ENCODE data around the gene LTB.

The LTB gene, protein sequence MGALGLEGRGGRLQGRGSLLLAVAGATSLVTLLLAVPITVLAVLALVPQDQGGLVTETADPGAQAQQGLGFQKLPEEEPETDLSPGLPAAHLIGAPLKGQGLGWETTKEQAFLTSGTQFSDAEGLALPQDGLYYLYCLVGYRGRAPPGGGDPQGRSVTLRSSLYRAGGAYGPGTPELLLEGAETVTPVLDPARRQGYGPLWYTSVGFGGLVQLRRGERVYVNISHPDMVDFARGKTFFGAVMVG

DNA sequence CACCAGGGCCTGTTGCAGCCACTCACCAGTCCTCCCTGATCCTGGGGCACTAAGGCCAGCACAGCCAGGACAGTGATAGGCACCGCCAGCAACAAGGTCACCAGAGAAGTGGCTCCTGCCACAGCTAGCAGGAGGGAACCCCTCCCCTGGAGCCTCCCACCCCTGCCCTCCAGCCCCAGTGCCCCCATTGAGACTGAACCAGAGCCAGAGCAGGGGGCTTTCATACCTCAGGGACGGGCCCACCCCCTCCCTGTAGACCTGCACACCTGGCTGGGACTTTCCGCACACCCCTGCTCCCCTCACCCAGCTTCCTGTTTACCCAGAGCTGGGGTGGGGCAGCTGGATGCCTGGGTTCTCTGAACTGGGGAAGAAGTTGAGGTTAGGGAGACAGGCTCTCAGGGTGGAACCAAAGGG, at the start of gene LTB:
Gene LTB, minus strand, starts transcription at position 195 of the 414 bp plus-strand sequence. Its CDS starts 7 bp downstream, at position 188.
- FAIRE-seq, result no peak
- DNase-seq (ENCODE audit: insufficient read length, low spot score), result no peak

DNA sequence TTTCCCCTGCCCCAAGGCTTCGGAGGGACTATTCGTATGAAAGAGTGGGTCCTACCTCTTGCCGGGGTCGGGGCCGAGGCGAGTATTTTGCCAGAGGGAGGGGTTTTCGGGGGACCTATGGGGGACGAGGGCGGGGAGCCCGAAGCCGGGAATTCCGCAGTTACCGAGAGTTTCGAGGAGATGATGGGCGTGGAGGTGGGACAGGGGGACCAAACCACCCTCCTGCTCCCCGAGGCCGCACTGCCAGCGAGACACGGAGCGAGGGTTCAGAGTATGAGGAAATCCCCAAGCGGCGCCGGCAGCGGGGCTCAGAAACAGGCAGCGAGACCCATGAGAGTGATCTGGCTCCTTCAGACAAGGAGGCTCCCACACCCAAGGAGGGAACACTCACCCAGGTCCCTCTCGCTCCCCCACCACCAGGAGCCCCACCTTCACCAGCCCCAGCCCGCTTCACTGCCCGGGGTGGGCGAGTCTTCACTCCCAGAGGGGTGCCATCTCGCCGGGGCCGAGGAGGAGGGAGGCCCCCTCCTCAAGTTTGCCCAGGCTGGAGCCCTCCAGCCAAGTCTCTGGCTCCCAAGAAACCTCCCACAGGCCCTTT, 49.6 kb upstream of the LTB start:
- no peak for DNase-seq (ENCODE audit: insufficient read length, low spot score)
- FAIRE-seq, result no peak

DNA sequence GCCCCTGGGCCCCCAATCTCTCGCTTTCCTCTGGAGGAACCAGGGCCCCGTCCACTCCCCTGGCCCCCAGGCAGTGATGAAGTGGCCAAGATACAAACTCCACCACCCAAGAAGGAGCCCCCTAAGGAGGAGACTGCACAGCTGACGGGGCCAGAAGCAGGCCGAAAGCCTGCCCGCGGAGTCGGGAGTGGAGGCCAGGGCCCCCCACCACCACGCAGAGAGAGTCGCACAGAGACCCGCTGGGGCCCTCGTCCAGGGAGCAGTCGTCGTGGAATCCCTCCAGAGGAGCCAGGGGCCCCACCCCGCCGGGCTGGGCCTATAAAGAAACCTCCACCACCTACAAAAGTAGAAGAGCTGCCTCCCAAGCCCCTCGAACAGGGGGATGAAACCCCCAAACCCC, 49.0 kb upstream of the LTB start:
- DNase-seq (ENCODE audit: insufficient read length, low spot score) (no peak), FAIRE-seq (no peak)

DNA sequence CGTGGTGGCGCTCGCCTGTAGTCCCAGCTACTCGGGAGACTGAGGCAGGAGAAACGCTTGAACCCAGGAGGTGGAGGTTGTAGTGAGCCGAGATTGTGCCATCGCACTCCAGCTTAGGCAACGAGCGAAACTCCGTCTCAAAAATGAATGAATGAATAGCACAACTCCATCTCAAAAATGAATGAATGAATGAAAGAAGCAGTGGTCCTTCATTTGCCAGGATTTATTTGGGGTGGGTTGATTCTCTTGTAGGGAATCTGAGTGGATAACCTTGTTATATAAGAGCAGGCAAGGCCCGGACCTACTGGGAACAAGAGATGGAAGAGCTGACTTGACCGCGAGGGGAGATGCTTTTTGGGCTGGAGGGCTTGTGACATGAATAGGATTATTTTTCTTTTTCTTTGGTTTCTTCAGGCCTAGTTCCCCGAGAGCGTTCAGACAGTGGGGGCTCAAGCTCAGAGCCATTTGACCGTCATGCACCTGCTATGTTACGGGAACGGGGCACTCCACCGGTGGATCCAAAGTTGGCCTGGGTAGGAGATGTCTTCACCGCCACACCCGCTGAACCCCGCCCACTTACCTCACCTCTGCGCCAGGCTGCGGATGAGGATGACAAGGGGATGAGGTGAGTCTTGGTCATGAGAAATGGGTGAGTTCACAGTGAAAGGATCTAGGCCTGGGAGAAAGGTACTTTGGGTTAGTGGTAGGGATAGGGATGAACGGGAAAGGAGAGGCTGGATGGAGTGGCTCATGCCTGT, 48.1 kb upstream of the LTB start:
- FAIRE-seq (no peak), DNase-seq (ENCODE audit: insufficient read length, low spot score) (no peak)

DNA sequence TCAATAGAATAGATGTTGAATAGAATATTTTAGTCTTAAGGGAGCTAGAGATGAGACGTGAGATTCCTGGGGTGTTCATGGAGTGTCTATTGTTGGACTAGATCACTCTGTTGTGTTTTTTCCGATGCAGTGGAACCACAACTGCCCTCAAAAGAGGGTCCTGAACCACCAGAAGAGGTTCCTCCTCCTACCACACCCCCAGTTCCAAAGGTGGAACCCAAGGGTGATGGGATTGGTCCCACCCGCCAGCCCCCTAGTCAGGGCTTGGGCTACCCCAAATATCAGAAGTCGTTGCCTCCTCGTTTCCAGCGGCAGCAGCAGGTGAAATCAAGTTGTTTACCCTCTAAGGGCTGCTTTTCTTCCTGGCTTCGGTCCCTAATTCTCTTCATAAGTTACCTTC, 46.8 kb upstream of the LTB start:
- FAIRE-seq, result no peak

DNA sequence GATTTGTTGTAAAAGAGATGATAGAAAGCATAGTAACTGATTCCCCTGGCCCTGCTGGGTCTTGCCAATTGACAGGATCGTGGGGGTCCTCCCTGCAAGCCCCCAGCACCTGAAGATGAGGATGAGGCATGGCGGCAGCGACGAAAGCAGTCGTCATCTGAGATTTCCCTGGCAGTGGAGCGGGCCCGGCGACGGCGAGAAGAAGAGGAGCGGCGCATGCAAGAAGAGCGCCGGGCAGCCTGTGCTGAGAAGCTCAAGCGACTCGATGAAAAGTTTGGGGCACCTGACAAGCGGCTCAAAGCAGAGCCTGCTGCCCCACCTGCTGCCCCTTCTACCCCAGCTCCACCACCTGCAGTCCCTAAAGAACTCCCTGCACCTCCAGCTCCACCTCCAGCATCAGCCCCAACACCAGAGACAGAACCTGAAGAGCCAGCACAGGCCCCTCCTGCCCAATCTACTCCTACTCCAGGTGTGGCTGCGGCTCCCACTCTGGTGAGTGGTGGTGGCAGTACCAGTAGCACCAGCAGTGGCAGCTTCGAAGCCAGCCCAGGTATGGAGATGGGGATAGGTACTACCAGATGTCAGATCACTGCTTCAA, 45.6 kb upstream of the LTB start:
- FAIRE-seq (no peak), DNase-seq (ENCODE audit: insufficient read length, low spot score) (no peak)

More for the DNA sequence above, 46.8 kb upstream of the LTB start:
- no peak for DNase-seq (ENCODE audit: insufficient read length, low spot score)

DNA sequence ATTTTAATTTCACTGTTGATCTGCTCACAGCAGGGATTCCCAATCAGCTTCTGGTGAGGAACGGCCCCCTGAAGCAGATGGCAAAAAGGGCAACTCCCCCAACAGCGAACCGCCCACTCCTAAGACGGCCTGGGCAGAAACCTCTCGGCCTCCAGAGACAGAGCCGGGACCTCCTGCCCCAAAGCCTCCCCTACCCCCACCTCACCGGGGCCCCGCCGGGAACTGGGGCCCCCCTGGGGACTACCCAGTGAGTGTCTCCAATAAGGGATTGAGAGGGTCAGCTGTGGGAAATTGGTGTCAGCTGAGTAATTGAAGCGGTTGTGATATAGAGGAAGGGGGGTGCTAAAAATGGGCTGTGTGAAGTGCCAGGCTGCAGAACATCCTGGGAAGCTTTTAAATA, 44.7 kb upstream of the LTB start:
- FAIRE-seq (no peak), DNase-seq (ENCODE audit: insufficient read length, low spot score) (no peak)

DNA sequence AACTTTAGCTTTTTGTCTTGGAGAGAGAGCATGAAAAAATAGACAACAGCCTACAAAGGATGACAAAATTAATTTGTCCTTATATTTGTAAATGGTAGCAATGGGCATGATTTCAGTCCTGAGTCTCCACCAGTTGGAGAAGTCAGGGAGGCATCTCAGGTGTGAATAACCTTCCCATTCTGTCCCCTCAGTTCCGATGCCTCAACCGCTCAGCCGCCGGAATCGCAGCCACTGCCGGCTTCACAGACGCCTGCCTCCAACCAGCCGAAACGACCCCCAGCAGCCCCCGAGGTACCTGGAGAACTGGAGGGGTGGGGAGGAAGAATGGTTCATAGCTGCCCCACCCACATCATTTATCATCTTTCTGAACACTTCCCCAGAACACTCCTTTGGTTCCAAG, 41.8 kb upstream of the LTB start:
- DNase-seq (ENCODE audit: insufficient read length, low spot score), result no peak
- FAIRE-seq, result no peak

DNA sequence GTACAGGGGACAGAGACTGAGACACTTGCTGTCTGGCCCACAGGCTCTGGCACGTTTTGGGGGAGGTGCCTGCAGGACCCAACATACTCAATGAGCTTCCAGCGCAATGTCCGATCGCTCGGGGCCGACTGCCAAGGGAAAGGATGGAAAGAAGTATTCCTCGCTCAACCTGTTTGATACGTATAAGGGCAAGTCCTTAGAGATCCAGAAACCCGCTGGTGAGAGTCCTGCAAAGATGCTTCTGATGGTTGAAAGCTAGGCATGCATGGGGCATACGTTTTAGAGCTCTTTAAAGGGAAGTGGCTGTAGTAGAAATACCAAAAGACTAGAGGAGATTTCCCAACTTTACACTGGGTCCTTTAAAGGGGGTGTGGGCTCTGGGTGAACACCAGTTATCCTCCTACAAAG, 40.5 kb upstream of the LTB start:
- FAIRE-seq (no peak), DNase-seq (ENCODE audit: insufficient read length, low spot score) (no peak)

DNA sequence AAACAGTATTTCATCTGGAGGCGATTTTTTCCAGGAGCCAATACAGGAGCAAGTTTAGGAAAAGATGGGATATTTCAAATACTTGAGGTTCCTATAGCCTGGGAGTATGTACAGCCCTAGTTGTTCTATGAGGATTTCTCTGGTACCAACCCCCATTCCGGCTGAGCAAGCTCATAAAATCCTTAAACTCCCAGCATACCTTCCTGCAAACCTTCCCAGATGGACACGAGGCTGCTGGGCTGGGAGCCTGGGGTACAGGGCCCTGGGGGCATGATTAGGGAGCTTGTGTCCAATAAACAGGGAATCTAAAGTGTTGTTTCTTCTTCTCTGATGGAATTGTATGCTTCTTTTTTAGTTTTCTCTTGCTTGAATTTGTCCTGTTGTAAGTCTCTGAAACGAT, 39.8 kb upstream of the LTB start:
- DNase-seq (ENCODE audit: insufficient read length, low spot score) (no peak), FAIRE-seq (no peak)

DNA sequence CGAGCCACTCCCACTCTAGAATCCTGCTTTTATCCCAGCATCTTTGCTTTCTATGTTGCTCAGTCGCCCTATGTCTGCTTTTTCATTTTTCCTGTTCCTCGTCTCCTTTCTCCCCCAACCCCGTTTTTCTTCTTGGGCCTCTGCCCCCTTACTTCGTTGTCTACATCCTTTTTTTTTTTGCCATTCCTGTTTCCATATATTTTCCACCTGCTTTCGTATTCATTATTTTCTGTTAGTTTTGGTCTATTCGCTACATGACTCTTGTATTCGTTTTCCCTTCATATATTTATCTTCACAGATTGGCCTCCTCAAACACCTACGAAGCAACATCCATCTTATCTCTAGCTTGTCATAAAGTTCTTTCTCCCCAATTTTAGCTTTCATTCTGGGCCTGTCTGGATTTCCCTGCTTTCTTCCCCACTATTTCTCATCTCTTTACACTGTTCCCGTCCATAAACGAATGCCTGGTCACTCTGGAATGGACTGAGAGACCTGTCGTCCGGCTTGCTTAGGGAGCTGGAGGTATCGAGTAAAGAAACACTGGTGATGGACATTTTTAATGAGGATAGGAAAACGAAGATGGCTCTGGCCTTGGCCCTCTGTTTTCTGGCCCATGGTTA, 39.2 kb upstream of the LTB start:
- FAIRE-seq, result peak; percentile 11

DNA sequence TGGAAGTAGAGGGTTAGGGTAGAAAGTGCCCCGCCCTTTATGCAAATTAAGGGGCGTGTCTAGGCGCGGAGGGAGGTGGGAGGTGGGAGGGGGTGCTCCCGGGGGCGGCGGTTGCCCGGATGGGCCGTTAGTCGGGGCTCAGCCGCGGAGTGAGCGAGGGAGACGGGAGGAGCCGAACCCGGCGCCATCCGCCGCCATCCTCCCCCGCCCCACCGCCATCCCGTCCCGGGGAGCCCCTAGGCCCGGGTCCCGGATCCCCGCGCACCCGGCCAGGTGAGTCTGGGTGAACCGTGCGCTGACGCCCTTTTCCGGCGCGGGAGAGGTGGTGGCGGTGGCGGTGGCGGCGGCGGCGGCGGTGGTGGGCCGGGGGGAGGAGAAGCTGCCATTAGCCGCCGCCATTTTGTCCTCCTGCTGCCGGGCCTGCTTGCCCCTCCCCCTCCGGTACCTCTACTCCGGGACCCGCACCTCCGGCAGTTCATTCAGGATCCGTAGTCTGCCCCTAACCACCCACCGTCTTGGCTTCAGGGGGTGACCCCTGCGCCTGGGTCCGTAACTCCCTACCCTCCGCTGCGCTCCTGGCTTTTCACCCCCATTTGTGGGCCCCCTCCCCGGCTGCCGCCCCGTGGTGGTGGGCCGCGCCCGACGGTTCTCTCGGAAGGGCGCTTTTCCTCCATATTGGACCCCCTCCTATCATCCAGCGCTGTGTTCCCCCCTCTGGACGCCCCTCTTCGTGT, 38.5 kb upstream of the LTB start, which contains the start of gene PRRC2A:
Gene PRRC2A, plus strand, starts transcription at position 130 of the 734 bp plus-strand sequence. CDS start 2,075 bp downstream, outside the sequence.
- FAIRE-seq (no peak), DNase-seq (ENCODE audit: insufficient read length, low spot score) (peak; percentile 50)

More for the DNA sequence above, 39.2 kb upstream of the LTB start:
- DNase-seq (ENCODE audit: insufficient read length, low spot score), result no peak

DNA sequence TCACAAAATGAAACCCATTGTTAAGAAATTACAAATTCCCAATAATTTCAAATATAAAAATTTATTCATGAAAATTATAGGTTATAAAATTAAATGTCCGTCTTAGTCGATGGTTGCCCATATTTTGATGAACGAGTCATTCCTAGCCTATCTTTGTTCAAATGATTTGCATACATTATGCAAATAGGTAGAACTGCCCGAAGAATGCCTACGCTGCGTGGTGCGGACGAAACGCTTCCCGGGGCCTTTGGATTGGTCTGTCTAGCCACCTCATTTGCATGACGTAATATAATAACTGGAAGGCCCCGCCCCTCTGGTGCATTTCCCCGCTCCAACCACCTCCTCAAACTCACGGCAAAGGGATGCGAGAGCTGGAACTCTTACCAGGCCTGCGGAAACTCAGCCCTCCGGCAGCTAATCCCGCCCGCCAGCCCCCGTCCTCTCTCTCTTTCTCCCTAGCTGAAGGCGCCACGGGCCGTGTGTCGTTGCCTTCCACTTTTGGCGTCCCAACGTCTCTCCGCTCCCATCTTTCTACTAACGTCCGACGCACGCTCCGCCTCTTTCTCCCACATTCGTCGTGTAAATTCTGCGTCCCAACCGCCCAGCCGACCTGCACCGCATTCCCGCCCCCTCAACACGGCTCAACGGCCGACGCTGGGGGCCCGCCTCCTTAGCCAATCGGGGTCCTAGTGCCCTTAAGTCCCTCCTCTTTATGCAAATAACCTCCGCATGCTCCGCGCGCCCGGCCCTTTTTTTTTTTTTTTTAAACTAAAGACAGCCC, 37.8 kb upstream of the LTB start:
- FAIRE-seq (peak; percentile 97), DNase-seq (ENCODE audit: insufficient read length, low spot score) (peak; percentile 85)

DNA sequence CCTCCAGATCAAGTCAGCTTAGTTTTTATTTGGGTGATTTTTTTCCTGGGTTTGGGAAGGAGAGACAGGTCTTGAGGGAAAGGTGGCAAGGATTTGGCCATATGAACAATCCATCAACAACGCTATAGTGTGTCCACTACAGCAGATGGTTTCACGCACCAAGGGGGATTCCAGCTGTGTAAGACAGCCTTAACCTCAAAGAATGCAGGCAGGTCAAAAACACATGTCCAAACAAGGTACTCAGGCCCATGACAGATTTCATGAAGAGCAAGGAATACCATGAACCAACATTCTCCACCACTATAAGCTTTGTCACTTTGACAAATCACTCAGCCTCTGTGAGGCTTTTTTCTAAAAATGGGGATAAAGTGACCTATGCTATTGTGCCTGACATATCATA, 34.8 kb upstream of the LTB start:
- DNase-seq (ENCODE audit: insufficient read length, low spot score), result no peak
- no peak for FAIRE-seq

DNA sequence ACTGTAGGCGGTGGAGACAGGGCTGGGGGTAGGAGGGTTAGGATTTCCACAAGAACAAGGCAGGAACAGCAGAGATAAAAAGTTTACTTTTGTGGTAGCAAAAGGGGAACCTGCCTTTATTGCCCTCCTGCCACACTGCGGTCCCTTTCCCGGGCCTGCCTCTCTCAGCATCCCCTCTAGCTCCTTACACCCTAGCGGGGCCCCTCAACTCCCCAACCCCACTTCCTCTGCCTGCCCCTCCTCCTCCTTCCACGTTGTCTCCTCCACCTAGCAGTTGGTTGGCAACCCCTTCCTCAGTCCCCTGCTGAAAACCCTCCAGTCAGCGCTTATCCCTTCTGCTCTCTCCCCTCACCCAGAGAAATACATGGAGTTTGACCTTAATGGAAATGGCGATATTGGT, 33.5 kb upstream of the LTB start:
- no peak for DNase-seq (ENCODE audit: insufficient read length, low spot score)
- FAIRE-seq, result no peak

DNA sequence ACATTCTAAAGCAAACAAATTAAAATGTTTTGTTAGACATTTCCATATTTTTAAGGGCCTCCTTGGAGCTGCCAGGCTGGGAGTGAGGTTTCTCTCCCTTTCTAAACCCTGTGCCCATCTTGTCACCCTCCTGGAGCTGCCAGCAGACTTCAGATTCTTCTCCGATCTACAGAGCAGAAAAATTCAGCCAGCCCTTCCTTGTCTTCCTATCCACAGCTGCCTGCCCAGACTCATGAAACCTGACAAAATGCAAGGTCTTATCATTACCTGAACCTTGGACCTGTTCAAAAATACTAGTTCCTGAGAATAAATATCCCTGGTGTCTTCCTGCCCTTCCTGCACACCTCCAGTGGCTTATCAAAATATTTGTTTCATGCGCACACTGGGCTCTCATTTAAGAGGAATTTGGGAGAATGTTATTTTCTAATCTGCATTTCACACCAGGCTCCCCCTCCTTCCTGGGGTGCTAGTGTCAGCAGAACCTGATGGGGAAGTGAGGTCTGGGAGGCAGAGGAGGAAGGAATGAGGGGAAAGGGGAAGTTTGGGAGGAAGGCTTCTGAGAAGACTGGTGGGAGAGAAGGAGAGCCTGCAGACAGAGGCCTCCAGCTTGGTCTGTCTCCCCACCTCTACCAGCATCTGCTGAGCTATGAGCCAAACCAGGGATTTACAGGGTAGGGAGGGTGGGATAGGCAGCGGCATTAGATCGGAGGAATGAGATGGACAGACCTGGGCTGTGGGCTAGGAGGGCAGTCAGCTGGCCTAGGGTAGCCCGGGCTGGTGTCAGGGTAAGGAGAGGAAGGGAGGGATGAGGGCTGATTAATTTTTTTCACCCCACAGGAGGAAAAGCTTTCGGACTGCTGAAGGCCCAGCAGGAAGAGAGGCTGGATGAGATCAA, 32.7 kb upstream of the LTB start, which contains the start of gene AIF1:
Gene AIF1, plus strand, starts transcription at position 551 of the 895 bp plus-strand sequence. Its CDS starts 96 bp downstream, at position 647.
- FAIRE-seq (no peak), DNase-seq (ENCODE audit: insufficient read length, low spot score) (no peak)

DNA sequence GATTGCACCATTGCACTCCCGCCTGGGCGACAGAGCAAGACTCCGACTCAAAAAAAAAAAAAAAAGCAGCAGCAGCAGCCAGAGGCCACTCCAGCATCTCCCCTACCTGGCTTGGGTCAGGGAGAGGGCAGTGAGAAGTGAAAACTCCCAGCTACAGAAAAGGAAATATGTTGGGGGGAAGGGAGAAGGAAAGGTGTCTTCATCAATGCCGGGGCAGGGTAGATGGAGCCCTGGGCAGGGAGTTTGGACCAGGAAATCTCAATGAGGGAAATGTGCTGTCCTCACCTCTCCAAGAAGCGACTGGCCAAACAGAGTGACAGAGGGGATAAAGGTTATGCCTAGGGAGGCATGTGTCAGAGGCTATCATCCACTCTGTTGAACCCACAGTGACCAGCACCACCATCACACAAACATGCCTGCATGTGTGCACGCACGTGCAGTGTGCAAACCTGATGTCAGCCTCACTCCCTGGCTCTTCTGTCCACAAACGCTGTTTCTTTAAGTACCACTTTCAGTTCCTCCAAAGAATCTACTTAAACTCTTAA, 31.9 kb upstream of the LTB start:
- FAIRE-seq, result peak; percentile 85
- DNase-seq (ENCODE audit: insufficient read length, low spot score), result no peak

DNA sequence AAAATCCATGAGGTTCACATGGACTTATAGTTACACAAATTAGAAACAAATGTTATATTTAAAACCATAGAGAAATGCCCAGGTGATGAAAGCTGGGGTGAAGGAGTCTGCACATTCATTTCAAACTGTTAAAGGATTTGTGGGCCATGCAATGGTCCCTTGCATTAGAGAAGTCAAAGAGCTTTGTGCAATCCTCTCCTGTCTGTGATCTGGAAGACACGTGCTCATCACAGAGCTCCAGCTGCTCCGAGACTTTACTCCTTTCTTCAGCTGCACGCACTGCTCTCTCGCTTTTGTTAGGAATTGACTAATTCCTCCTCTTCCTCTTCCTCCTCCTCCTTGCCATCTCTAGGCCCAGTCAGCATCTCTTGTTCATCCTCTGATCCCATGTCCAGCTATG, 28.7 kb upstream of the LTB start:
- DNase-seq (ENCODE audit: insufficient read length, low spot score) (no peak), FAIRE-seq (no peak)
